Neural progenitor cell (in vitro differentiated cells): ENCODE measurements around the gene AMIGO1.

ENCODE experiments used
- CTCF ChIP-seq: fragments of 200-600 bp; sonication (generic); IDR thresholded peaks from 2 replicates; pipeline ENCODE4 v1.5.1; 2017; ENCODE audit warnings: antibody characterized with exemption, mild to moderate bottlenecking
- EZH2 ChIP-seq: fragments of 200-600 bp; sonication (generic); IDR thresholded peaks from 2 replicates; pipeline ENCODE4 v1.6.1; 2017; ENCODE audit warnings: antibody characterized with exemption, mild to moderate bottlenecking, moderate library complexity

GRCh38 chr1:109498161-109498801 is 11.2 kb downstream of the AMIGO1 start:
- TF ChIP-seq CTCF (peak; percentile 70), EZH2 (no peak)
